ENCODE results near the gene ZNF568.
A peak's percentile ranks its signal among the peaks of the same experiment; 100 is the strongest.

The ZNF568 gene

DNA sequence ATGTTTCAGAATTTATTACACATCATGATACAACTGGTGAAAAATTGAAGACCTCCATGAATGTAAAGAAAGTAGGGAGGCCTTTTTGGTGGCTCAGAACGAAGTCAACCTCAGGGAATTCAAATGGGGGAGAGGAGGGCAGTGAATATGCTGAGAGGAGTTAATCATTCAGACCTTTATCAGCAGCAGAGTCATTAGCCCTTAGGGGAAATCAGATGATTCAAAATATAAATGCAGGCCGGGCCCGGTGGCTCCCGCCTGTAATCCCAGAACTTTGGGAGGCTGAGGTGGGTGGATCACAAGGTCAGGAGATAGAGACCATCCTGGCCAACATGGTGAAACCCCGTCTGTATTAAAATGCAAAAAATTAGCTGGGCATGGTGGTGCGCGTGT is 81.7 kb downstream of the ZNF568 start:
- no peak for DNase-seq (ENCODE audit: low read depth in 1 of 2, low spot score in 1 of 2)

DNA sequence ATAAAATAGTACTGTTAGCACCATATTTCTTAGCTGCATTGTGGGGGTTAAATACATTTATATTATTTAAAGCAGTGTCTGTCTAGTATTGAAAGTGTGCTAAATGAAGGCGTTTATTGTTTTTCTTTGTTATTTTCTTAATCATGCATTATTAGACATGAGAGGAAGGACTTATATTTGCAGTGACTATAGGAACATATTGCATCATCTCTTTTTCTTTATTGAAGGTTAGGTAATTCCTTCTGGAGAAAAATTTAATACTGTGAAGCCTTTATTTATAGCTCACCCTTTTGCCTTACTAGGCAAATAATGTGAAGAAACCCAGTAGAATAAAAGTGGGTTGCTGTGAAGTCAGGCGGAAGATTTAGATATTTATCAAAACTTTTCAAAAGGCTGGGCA is 83.2 kb downstream of the ZNF568 start:
- DNase-seq (ENCODE audit: low read depth in 1 of 2, low spot score in 1 of 2), result no peak

DNA sequence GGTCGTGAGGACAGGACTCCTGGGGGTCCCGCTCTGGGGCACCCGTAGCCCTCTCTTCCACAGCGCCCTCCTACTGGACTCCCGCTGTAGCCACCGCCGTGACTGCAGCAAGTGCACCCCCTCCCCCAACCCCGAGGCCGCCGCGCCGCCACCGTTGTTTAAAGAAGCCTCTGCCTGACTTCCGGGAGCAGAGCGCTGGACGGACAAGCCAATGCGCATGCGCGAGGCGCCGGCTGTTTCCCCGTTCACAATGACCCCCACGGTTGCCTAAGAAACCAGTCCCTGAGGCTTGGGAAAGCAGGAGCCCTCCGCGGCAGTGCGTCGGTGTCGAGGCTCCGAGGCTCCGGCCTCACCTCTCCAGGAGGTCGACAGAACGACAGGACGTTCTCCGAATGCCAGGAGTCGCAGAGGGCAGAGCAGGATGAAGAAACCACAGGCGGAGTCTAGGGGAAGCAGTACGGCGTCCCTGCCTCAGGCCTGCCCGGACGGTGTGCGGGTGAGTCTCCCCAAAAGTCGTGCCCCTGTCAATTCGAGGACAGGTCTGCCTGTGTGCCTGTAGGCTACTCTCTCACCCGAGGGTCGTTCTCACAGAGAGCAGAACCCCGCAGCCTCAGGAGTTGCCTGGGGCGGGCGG is 91.6 kb downstream of the ZNF568 start:
- DNase-seq (ENCODE audit: low read depth in 1 of 2, low spot score in 1 of 2), result peak in 1 of 2 donors; percentile 3

DNA sequence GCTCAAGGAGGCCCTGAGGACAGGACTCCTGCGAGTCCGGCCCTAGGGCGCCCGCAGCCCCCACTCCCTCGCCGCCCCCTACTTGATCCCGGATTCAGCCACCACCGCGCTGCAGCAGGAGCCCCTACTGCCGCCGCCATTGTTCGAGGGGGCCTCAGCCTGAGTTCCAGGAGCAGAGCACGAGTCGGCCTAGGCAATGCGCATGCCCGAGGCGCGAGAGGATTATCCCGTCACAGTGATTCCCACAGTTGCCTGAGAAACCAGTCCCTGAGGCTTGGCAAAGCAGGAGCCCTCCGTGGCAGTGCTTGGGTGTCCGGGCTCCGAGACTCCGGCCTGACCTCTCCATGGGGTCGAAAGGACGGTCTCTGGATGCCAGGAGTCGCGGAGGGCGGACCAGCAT is 93.7 kb downstream of the ZNF568 start:
- DNase-seq (ENCODE audit: low read depth in 1 of 2, low spot score in 1 of 2), result no peak

DNA sequence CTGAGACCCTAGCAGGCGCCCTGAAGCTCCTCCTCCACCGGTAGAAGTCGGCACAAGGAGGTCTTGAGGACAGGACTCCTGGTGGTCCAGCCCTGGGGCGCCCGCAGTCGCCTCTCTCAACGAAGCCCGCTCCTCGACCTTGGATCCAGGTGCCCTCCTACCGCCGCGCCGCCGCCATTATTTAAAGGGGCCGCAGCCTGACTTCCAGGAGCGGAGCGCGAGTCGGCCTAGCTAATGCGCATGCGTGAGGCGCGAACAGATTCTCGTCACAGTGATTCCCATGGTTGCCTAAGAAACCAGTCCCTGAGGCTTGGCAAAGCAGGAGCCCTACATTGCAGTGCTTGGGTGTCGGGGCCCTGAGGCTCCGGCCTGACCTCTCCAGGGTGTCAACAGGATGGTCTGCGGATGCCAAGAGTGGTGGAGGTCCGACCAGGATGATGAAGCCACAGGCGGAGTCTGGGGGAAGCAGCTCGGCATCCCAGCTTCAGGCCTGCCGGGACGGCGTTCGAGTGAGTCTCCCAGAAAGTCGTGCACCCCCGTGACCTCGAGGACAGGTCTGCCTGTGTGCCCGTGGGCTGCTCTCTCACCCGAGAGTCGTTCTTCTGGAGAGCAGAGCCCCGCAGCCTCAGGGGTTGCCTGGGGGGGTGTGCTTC is 96.1 kb downstream of the ZNF568 start:
- DNase-seq (ENCODE audit: low read depth in 1 of 2, low spot score in 1 of 2), result no peak

DNA sequence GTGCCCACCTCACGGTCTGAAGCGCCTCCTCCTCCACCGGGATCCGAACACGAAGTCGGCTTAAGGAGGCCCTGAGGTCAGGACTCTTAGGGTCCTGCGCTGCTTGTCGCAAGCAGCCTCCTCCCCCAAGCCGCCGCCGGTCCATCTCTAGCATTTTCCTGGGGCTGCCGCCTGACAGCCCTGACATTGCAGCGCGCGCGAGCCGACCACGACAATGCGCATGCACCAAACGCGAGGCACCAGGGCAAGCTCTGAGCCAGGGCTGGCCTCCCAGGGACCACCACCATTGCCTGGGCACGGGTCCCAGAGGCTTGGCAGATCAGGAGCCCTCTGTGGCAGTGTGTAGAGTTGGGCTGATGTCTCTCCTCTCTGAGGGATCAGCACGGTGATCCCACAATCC is 98.3 kb downstream of the ZNF568 start:
- no peak for DNase-seq (ENCODE audit: low read depth in 1 of 2, low spot score in 1 of 2)

DNA sequence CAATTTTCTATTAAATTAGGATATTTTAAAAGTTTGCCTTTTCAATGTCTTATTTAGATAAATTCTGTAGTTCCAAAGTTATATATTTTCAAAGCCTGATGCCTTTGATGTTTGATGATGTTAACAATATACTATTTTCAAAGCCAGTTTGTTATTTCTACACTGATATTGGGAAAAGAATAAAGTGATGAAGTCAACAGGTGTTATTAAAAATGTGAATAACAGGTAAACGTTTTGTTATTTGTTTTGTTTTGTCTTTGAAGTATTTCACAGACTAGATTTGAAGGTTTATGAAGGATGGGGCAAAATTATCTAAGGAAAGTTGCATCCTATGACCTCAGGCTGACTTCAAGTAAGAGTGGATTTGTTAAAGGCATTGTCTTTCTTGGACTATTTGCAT is 129.0 kb downstream of the ZNF568 start:
- DNase-seq (ENCODE audit: low read depth in 1 of 2, low spot score in 1 of 2), result no peak

All from activated T-helper 1 cell treated with anti-CD3 and anti-CD28 coated beads, Interleukin-2, amount 50 U/mL, for 16 hours (primary cell).